GM10248 (cell line): Measurements from ENCODE around the gene ICAM1.

Experiments used
- CTCF ChIA-PET: fragments of 300-600 bp; sonication (Branson Sonifier 250); formaldehyde crosslinking; extraction: SDS; loops from one replicate; lab custom pipeline; 2021; ENCODE audit warnings: antibody characterized with exemption; lab: Yijun Ruan, JAX
- POLR2A ChIA-PET: fragments of 350-650 bp; sonication (Branson Sonifier 250); formaldehyde crosslinking; extraction: SDS; loops from one replicate; lab custom pipeline; 2020; ENCODE audit warnings: antibody characterized with exemption; lab: Yijun Ruan, JAX
- DNase-seq: peaks from one replicate; pipeline ENCODE4 v3.0.0; 2012; ENCODE audit errors: extremely low spot score
- CTCF ChIP-seq: IDR thresholded peaks from 2 replicates; pipeline ENCODE4 v1.5.1; 2012; ENCODE audit warnings: mild to moderate bottlenecking, low read depth; ENCODE audit errors: extremely low read depth, missing control alignments, control extremely low read depth

The ICAM1 gene

GRCh38 chr19:10226376-10227025 is 44.4 kb upstream of the ICAM1 start:
- POLR2A ChIA-PET = interaction anchor here (0.5 to 0.9 kb wide), 3 partner anchors 18 to 145 kb away, joined by 3 to 7 read pairs (median 3); partner anchors contain the start of gene ICAM1
- no peak for TF ChIP-seq CTCF

DNA sequence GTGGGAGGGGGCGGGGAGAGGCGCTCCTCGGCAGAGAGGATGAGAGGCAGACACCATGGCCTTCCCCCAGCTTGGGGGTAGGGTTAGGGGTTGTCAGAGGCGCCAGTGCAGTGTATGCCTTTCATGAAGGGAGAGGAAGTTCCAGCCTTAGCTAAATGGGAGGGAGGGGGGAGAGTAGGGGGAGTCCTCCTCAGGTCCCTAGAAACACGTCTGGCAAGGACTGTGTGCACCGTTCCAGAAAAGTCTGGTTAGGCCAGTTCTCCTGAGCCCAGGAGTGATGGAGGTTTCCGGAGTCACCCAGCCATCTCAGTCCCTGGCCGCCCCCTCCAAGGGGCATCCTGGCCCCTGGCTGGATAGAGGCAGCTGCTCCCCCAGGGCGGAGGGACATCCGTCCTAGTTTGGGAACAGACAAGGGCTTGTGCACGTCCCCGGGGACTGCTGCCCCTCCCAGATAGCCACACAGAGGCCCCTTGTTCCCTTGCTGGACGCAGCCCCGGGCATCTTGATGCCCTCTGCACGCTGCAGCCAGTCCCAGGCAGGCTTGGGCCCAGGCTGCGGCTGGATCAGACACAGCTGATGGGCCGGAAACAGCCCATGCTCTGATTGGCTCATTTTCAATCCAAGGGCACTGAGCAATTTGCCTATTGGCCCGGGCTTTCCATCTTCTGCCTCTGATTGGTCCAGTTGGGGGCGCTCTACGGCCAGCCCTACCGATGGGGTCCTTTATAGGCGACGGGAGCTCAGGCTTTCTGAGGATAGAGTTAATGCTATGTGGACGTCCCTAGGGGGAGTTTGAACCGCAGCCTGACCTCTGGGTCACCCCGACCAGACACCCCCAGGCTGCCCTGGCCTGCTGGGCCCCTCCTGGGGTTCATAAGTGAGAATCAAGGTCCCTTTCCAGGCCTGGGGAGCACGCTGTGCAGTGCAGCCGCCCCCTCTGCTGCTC is 43.6 kb upstream of the ICAM1 start:
- POLR2A ChIA-PET = interaction anchor here (0.5 to 0.7 kb wide), 2 partner anchors 19 to 144 kb away, joined by 3 to 7 read pairs; no protein-coding TSS in a partner anchor
- CTCF ChIA-PET = interaction anchor here (0.7 to 6.5 kb wide), 12 partner anchors 9 to 161 kb away, joined by 3 to 72 read pairs (median 4); partner anchors contain the start of genes DNMT1 and MRPL4
- DNase-seq = no peak
- no peak for TF ChIP-seq CTCF

More at GRCh38 chr19:10226376-10227025, 44.4 kb upstream of the ICAM1 start:
- CTCF ChIA-PET = interaction anchor here (1.1 to 6.5 kb wide), 6 partner anchors 8 to 162 kb away, joined by 3 to 72 read pairs (median 4); partner anchors contain the start of genes DNMT1 and MRPL4
- no peak for DNase-seq

DNA sequence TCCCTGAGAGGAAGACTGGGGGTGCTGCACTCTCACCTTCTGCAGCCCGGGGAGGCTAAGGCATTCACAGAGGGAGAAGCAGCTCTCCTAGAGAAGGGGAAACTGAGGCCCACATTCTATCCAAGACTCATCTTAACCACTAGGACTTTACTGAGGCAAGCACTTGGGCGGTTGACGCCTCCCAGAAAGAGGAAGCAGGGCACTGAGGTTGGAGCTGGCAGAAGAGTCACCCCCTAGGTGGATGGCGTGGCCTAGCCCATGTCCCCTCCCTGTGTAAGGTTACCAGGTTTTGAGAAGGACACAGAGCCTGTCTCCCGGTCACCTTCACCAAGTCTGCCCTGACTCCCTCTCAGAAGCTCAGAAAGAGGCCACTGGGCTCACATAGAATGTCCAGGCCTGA is 42.5 kb upstream of the ICAM1 start:
- DNase-seq = no peak
- no peak for TF ChIP-seq CTCF
- ChIA-PET CTCF (interaction anchor here (0.9 to 6.5 kb wide), 15 partner anchors 10 to 298 kb away, joined by 3 to 72 read pairs (median 6); partner anchors contain the start of genes ICAM1 and MRPL4), POLR2A (interaction anchor here (0.5 kb wide), 1 partner anchor 13 kb away, joined by 3 read pairs; no protein-coding TSS in a partner anchor)

DNA sequence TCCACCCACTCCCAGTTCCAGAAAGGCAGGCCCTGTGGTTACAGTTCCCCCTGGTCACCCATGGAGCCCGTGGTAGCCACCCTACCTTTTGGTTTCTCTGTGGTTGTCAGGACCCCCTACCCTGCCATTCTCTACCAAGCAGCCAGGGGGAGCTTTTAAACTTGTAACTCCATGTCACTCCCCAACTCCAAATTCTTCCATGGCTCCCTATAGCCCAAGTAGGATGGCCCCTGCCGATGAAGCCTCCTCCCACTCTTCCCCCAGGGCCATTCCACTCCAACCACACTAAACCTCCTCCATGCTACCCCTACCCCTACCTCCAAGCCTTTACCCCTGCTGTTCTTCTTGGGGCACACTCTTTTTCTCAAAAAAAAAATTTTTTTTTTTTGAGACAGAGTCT is 42.0 kb upstream of the ICAM1 start:
- TF ChIP-seq CTCF = peak; percentile 62
- CTCF ChIA-PET = interaction anchor here (0.9 to 6.5 kb wide), 15 partner anchors 10 to 299 kb away, joined by 3 to 72 read pairs (median 6); partner anchors contain the start of genes ICAM1 and MRPL4
- POLR2A ChIA-PET = interaction anchor here (0.5 kb wide), 1 partner anchor 14 kb away, joined by 3 read pairs; no protein-coding TSS in a partner anchor
- peak; percentile 62 for DNase-seq

DNA sequence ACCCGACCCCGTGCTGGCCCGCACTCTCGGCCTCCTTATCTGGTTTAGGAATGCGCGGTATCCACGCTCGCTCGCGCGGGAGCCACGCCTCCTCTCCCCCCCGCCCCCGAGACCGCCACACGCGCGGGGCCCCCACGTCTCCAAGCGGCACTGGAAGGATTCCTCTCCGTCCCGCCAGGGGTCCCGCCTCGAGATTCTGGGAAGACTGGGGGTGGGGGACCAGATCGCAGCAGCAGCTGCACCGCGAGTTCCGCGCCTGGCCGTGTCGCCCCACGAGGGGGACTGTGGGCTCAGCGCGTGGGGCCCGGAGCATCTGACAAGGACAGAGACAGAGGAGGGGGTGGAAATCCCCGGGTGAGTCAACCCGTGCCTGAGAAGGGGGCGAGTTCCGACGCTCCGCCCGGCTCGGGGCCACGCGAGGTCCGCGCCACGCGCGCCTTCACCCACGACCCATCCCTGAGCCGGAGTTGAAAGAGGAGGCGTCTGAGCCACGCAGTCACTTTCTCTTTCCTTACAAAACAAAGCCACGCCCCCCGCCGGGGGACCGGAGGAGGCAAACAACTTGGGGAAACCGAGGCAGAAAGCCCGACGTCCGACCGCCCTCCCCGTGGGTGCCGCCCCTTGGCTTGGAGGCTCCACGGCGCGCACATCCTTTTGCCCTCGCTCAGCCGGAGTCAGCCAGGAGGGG is 40.6 kb upstream of the ICAM1 start:
- POLR2A ChIA-PET = interaction anchor here (0.6 kb wide), 1 partner anchor 17 kb away, joined by 3 read pairs; no protein-coding TSS in a partner anchor
- CTCF ChIA-PET = interaction anchor here (2.0 to 6.5 kb wide), 3 partner anchors 12 to 40 kb away, joined by 9 to 72 read pairs (median 21); partner anchors contain the start of genes ICAM1 and MRPL4
- no peak for TF ChIP-seq CTCF
- DNase-seq = peak; percentile 57
